ENCODE results near the gene DNAH14.

DNA sequence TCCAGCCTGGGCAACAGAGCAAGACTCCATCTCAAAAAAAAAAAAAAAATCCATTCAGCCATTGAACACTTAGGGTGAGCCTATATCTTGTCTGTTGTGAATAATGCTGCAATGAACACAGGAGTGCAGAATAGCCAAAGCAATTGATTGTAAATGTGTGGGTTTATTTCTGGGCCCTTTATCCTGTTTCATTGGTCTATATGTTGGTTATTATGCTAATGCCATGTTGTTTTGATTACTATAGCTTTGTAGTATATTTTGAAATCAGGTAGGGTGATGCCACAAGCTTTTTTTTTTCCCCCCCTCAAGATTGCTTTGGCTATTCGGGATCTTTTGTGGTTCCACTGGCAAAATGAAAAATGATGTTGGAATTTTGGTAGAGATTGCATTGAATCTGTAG is 330.8 kb downstream of the DNAH14 start:
- TF ChIP-seq, protein P1, sequence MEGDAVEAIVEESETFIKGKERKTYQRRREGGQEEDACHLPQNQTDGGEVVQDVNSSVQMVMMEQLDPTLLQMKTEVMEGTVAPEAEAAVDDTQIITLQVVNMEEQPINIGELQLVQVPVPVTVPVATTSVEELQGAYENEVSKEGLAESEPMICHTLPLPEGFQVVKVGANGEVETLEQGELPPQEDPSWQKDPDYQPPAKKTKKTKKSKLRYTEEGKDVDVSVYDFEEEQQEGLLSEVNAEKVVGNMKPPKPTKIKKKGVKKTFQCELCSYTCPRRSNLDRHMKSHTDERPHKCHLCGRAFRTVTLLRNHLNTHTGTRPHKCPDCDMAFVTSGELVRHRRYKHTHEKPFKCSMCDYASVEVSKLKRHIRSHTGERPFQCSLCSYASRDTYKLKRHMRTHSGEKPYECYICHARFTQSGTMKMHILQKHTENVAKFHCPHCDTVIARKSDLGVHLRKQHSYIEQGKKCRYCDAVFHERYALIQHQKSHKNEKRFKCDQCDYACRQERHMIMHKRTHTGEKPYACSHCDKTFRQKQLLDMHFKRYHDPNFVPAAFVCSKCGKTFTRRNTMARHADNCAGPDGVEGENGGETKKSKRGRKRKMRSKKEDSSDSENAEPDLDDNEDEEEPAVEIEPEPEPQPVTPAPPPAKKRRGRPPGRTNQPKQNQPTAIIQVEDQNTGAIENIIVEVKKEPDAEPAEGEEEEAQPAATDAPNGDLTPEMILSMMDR (IDR thresholded peaks at IDR 0.05) = no peak
- no peak for TF ChIP-seq POLR2A (IDR thresholded peaks at IDR 0.05)
